Camera-type eye (tissue), 1 donor: ENCODE results near the gene RSBN1. TPM values are rescaled to one million over a fixed set of nuclear protein-coding genes. Genes with fewer than 3 reads are reported as not detected.

Experiments
- total RNA-seq: library from RNA; depleted of rRNA; stranded (reverse); fragments of >200 nt; gene quantifications from one replicate; pipeline ENCODE4 v1.2.3, GENCODE V29; 2014

RSBN1 gene
- total RNA-seq: 57.8 TPM

GRCh38 chr1:113811888-113812660 is at the start of gene RSBN1:
Gene RSBN1 (minus strand): TSS chr1:113812476. CDS start chr1:113812412, 64 bp downstream.

GRCh38 chr1:113759333-113760101 is 52.8 kb downstream of the RSBN1 start, which contains the start of gene PHTF1:
Gene PHTF1 (minus strand): TSS chr1:113759486. CDS start chr1:113758703, 783 bp downstream.

Other genes starting within 250 kb of the RSBN1 start
- 57.7 TPM for gene PHTF1, start 53.0 kb downstream of the RSBN1 start, total RNA-seq
- gene PTPN22, start 59.2 kb upstream of the RSBN1 start, total RNA-seq: 3.0 TPM
- 0.49 TPM for gene BCL2L15, start 75.1 kb upstream of the RSBN1 start, total RNA-seq
- gene AP4B1, start 92.3 kb upstream of the RSBN1 start, total RNA-seq: 37.5 TPM
- gene DCLRE1B, start 92.8 kb upstream of the RSBN1 start, total RNA-seq: 5.2 TPM
- gene HIPK1, start 116.8 kb upstream of the RSBN1 start, total RNA-seq: 83.2 TPM
- 89.9 TPM for gene OLFML3, start 167.0 kb upstream of the RSBN1 start, total RNA-seq